Measurements from ENCODE around the gene ARL3.

The ARL3 gene

GRCh38 chr10:102629661-102630614, 84.3 kb downstream of the ARL3 start:
- Histone ChIP-seq H3K4me1 (ENCODE audit: control insufficient read depth, insufficient read depth, low read depth, low read length) (peaks cover 83% of the 10 kb centered on the region), H4K8ac (ENCODE audit: low read length) (peak overlapping the region; percentile 80), H3K18ac (ENCODE audit: low read depth in 1 of 2, low read length in 2 of 2) (peak overlapping the region; percentile 78 to 96), H3K14ac (ENCODE audit: low read length in 2 of 2) (peak overlapping the region in 1 of 2 experiments; percentile 91), H4K91ac (ENCODE audit: low read length) (peak overlapping the region; percentile 97), H3K36me3 (ENCODE audit: control insufficient read depth in 1 of 2, insufficient read depth in 2 of 2, low read depth in 1 of 2, low read length in 2 of 2) (peaks cover 10 to 14% of the 10 kb centered on the region in 2 experiments), H3K27me3 (ENCODE audit: control insufficient read depth in 1 of 2, insufficient read depth in 1 of 2, low read length in 2 of 2) (no peaks in the 10 kb centered on the region), H3K9me3 (ENCODE audit: control insufficient read depth, low read length) (no peaks in the 10 kb centered on the region), H2BK120ac (ENCODE audit: low read depth, low read length) (peak overlapping the region; percentile 90), H3K4ac (ENCODE audit: low read depth in 1 of 2, low read length in 2 of 2) (peak overlapping the region; percentile 98), H2BK5ac (ENCODE audit: low read depth, low read length, poor library complexity, severe bottlenecking) (peak overlapping the region; percentile 98), H3K79me1 (replicated peaks; ENCODE audit: low read length, poor library complexity, severe bottlenecking) (peaks cover 8% of the 10 kb centered on the region), H3K4me3 (ENCODE audit: insufficient read depth in 1 of 2, low read depth in 1 of 2, low read length in 2 of 2) (no peak overlapping the region), H3K4me2 (ENCODE audit: low read length, poor library complexity, severe bottlenecking) (peak overlapping the region; percentile 8), H2BK12ac (ENCODE audit: low read length in 2 of 2) (peak overlapping the region; percentile 97 to 100), H3K9ac (ENCODE audit: low read length) (peak overlapping the region; percentile 64), H2BK15ac (ENCODE audit: low read depth, poor library complexity, severe bottlenecking) (peak overlapping the region; percentile 62), H3K27ac (ENCODE audit: low read length, poor library complexity, severe bottlenecking) (peak overlapping the region; percentile 99), H3K23ac (ENCODE audit: low read length in 2 of 2) (peak overlapping the region in 1 of 2 experiments; percentile 90), H2AK5ac (ENCODE audit: low read length, severe bottlenecking) (peak overlapping the region; percentile 95), H2AFZ (ENCODE audit: low read depth, low read length) (peak overlapping the region; percentile 3)
- WGBS: 34% methylated on average over 20 of the region's 22 CpGs
- DNase-seq: peak; percentile 92

GRCh38 chr10:102628451-102628911, 85.7 kb downstream of the ARL3 start:
- peak overlapping the region; percentile 86 for H3K9ac ChIP-seq (ENCODE audit: low read length)
- peak overlapping the region; percentile 93 for H2BK120ac ChIP-seq (ENCODE audit: low read depth, low read length)
- H3K4me1 ChIP-seq (ENCODE audit: control insufficient read depth, insufficient read depth, low read depth, low read length): peaks cover 69% of the 10 kb centered on the region
- H3K36me3 ChIP-seq (ENCODE audit: control insufficient read depth in 1 of 2, insufficient read depth in 2 of 2, low read depth in 1 of 2, low read length in 2 of 2): peaks cover 10 to 17% of the 10 kb centered on the region in 2 experiments
- no peak overlapping the region for H3K23ac ChIP-seq (ENCODE audit: low read length in 2 of 2)
- no peaks in the 10 kb centered on the region for H3K9me3 ChIP-seq (ENCODE audit: control insufficient read depth, low read length)
- H3K18ac ChIP-seq (ENCODE audit: low read depth in 1 of 2, low read length in 2 of 2): peak overlapping the region; percentile 91 to 96
- peak overlapping the region; percentile 85 to 92 for H3K4ac ChIP-seq (ENCODE audit: low read depth in 1 of 2, low read length in 2 of 2)
- H3K27me3 ChIP-seq (ENCODE audit: control insufficient read depth in 1 of 2, insufficient read depth in 1 of 2, low read length in 2 of 2): no peaks in the 10 kb centered on the region
- peak overlapping the region; percentile 91 for H4K8ac ChIP-seq (ENCODE audit: low read length)
- H3K4me3 ChIP-seq (ENCODE audit: insufficient read depth in 1 of 2, low read depth in 1 of 2, low read length in 2 of 2): no peak overlapping the region
- H3K4me2 ChIP-seq (ENCODE audit: low read length, poor library complexity, severe bottlenecking): no peak overlapping the region
- peak overlapping the region; percentile 99 for H4K91ac ChIP-seq (ENCODE audit: low read length)
- no peak overlapping the region for H2AFZ ChIP-seq (ENCODE audit: low read depth, low read length)
- peak; percentile 66 for DNase-seq
- peaks cover 6% of the 10 kb centered on the region for H3K79me1 ChIP-seq (replicated peaks; ENCODE audit: low read length, poor library complexity, severe bottlenecking)
- H3K27ac ChIP-seq (ENCODE audit: low read length, poor library complexity, severe bottlenecking): peak overlapping the region; percentile 99
- peak overlapping the region; percentile 54 to 98 for H2BK12ac ChIP-seq (ENCODE audit: low read length in 2 of 2)
- peak overlapping the region in 1 of 2 experiments; percentile 91 for H3K14ac ChIP-seq (ENCODE audit: low read length in 2 of 2)
- peak overlapping the region; percentile 96 for H2BK5ac ChIP-seq (ENCODE audit: low read depth, low read length, poor library complexity, severe bottlenecking)
- peak overlapping the region; percentile 94 for H2AK5ac ChIP-seq (ENCODE audit: low read length, severe bottlenecking)
- H2BK15ac ChIP-seq (ENCODE audit: low read depth, poor library complexity, severe bottlenecking): no peak overlapping the region
- WGBS: 52% methylated on average over 10 of the region's 11 CpGs

- H2BK15ac ChIP-seq (ENCODE audit: low read depth, poor library complexity, severe bottlenecking): peak overlapping the region; percentile 61
- peaks cover 64% of the 10 kb centered on the region for H3K4me1 ChIP-seq (ENCODE audit: control insufficient read depth, insufficient read depth, low read depth, low read length)
- WGBS: 28% methylated on average over 9 of the region's 9 CpGs
- H3K9ac ChIP-seq (ENCODE audit: low read length): peak overlapping the region; percentile 86
- H3K4me3 ChIP-seq (ENCODE audit: insufficient read depth in 1 of 2, low read depth in 1 of 2, low read length in 2 of 2): peak overlapping the region in 1 of 2 experiments; percentile 20
- H2BK5ac ChIP-seq (ENCODE audit: low read depth, low read length, poor library complexity, severe bottlenecking): peak overlapping the region; percentile 96
- peak overlapping the region; percentile 91 for H4K8ac ChIP-seq (ENCODE audit: low read length)
- H3K18ac ChIP-seq (ENCODE audit: low read depth in 1 of 2, low read length in 2 of 2): peak overlapping the region; percentile 91 to 96
- H3K23ac ChIP-seq (ENCODE audit: low read length in 2 of 2): peak overlapping the region in 1 of 2 experiments; percentile 28
- peak overlapping the region in 1 of 2 experiments; percentile 95 for H3K14ac ChIP-seq (ENCODE audit: low read length in 2 of 2)
- peak; percentile 86 for DNase-seq
- H2AK5ac ChIP-seq (ENCODE audit: low read length, severe bottlenecking): peak overlapping the region; percentile 94
- H3K4ac ChIP-seq (ENCODE audit: low read depth in 1 of 2, low read length in 2 of 2): peak overlapping the region; percentile 93 to 94
- peak overlapping the region; percentile 99 for H4K91ac ChIP-seq (ENCODE audit: low read length)
- peaks cover 6% of the 10 kb centered on the region for H3K79me1 ChIP-seq (replicated peaks; ENCODE audit: low read length, poor library complexity, severe bottlenecking)
- no peaks in the 10 kb centered on the region for H3K9me3 ChIP-seq (ENCODE audit: control insufficient read depth, low read length)
- H3K36me3 ChIP-seq (ENCODE audit: control insufficient read depth in 1 of 2, insufficient read depth in 2 of 2, low read depth in 1 of 2, low read length in 2 of 2): peaks cover 10 to 17% of the 10 kb centered on the region in 2 experiments
- no peak overlapping the region for H3K4me2 ChIP-seq (ENCODE audit: low read length, poor library complexity, severe bottlenecking)
- H3K27me3 ChIP-seq (ENCODE audit: control insufficient read depth in 1 of 2, insufficient read depth in 1 of 2, low read length in 2 of 2): no peaks in the 10 kb centered on the region
- peak overlapping the region; percentile 81 to 95 for H2BK12ac ChIP-seq (ENCODE audit: low read length in 2 of 2)
- H3K27ac ChIP-seq (ENCODE audit: low read length, poor library complexity, severe bottlenecking): peak overlapping the region; percentile 99
- peak overlapping the region; percentile 93 for H2BK120ac ChIP-seq (ENCODE audit: low read depth, low read length)
- peak overlapping the region; percentile 60 for H2AFZ ChIP-seq (ENCODE audit: low read depth, low read length)
Measured at GRCh38 chr10:102627736-102628293, 86.4 kb downstream of the ARL3 start.
